HEK293T (cell line): ENCODE results near the gene EXOC4.
"Not testable (repeated sequence)": the region's sequence is repeated elsewhere in the genome, so short reads cannot be mapped to it uniquely, and the experiment has no call there.

Experiments
- CTCF ChIA-PET: fragments of 350-600 bp; formaldehyde crosslinking; extraction: SDS; loops from one replicate; lab custom pipeline; 2021; ENCODE audit warnings: antibody characterized with exemption, inconsistent platforms; lab: Yijun Ruan, JAX
- POLR2A ChIA-PET: fragments of 350-600 bp; formaldehyde crosslinking; extraction: SDS; loops from one replicate; lab custom pipeline; 2020; ENCODE audit warnings: antibody characterized with exemption, inconsistent platforms; lab: Yijun Ruan, JAX
- DNase-seq: peaks from one replicate; pipeline ENCODE4 v3.0.0; 2012; ENCODE audit warnings: mixed read lengths; ENCODE audit errors: extremely low spot score
- ARNT ChIP-seq: fragments of 450-650 bp; IDR thresholded peaks from 2 replicates; pipeline ENCODE4 v1.6.1; 2017; ENCODE audit warnings: mild to moderate bottlenecking
- BHLHE40 ChIP-seq: fragments of 450-650 bp; IDR thresholded peaks from 2 replicates; pipeline ENCODE4 v1.6.1; 2016; ENCODE audit warnings: mild to moderate bottlenecking, moderate library complexity, borderline replicate concordance
- CTBP1 ChIP-seq: fragments of 450-650 bp; IDR thresholded peaks from 2 replicates; pipeline ENCODE4 v1.6.1; 2016; ENCODE audit warnings: borderline replicate concordance
- ELF4 ChIP-seq: fragments of 450-650 bp; IDR thresholded peaks from 2 replicates; pipeline ENCODE4 v1.6.1; 2017; ENCODE audit warnings: antibody characterized with exemption
- FOXA1 ChIP-seq: fragments of 450-650 bp; IDR thresholded peaks from 2 replicates; pipeline ENCODE4 v1.6.1; 2016; ENCODE audit warnings: mild to moderate bottlenecking
- FOXK2 ChIP-seq: fragments of 450-650 bp; IDR thresholded peaks from 2 replicates; pipeline ENCODE4 v1.6.1; 2016; ENCODE audit warnings: mild to moderate bottlenecking
- FOXM1 ChIP-seq: fragments of 450-650 bp; IDR thresholded peaks from 2 replicates; pipeline ENCODE4 v1.6.1; 2017; ENCODE audit warnings: mild to moderate bottlenecking, borderline replicate concordance
- HDGF ChIP-seq: fragments of 450-650 bp; IDR thresholded peaks from 2 replicates; pipeline ENCODE4 v1.6.1; 2017; ENCODE audit warnings: antibody characterized with exemption, borderline replicate concordance
- L3MBTL2 ChIP-seq: fragments of 450-650 bp; conservative IDR thresholded peaks from 2 replicates; pipeline ENCODE4 v1.6.1; 2016; ENCODE audit warnings: mild to moderate bottlenecking
- LEF1 ChIP-seq: fragments of 450-650 bp; IDR thresholded peaks from 2 replicates; pipeline ENCODE4 v1.6.1; 2017; ENCODE audit warnings: mild to moderate bottlenecking, borderline replicate concordance
- NFRKB ChIP-seq: fragments of 450-650 bp; IDR thresholded peaks from 2 replicates; pipeline ENCODE4 v1.6.1; 2016; ENCODE audit warnings: mild to moderate bottlenecking, moderate library complexity
- PKNOX1 ChIP-seq: fragments of 450-650 bp; IDR thresholded peaks from 2 replicates; pipeline ENCODE4 v1.6.1; 2016
- SP1 ChIP-seq: fragments of 450-650 bp; IDR thresholded peaks from 2 replicates; pipeline ENCODE4 v1.6.1; 2017
- SUZ12 ChIP-seq: fragments of 450-650 bp; IDR thresholded peaks from 2 replicates; pipeline ENCODE4 v1.6.1; 2016; ENCODE audit warnings: mild to moderate bottlenecking
- TARDBP ChIP-seq: fragments of 450-650 bp; IDR thresholded peaks from 2 replicates; pipeline ENCODE4 v1.6.1; 2016
- ZNF384 ChIP-seq: fragments of 450-650 bp; IDR thresholded peaks from 2 replicates; pipeline ENCODE4 v1.6.1; 2016

EXOC4 gene

GRCh38 chr7:133625046-133625445, 372.2 kb downstream of the EXOC4 start:
- POLR2A ChIA-PET = no interaction called here
- TF ChIP-seq ARNT (no peak), LEF1 (no peak), CTBP1 (no peak), SUZ12 (no peak)
- no peak for DNase-seq
- CTCF ChIA-PET = no interaction called here

- CTCF ChIA-PET = no interaction called here
- POLR2A ChIA-PET = no interaction called here
- DNase-seq = no peak
- no peak for TF ChIP-seq L3MBTL2
- no peak for TF ChIP-seq PKNOX1
- no peak for TF ChIP-seq SP1
- no peak for TF ChIP-seq NFRKB
- no peak for TF ChIP-seq LEF1
- no peak for TF ChIP-seq CTBP1
- TF ChIP-seq FOXM1 = no peak
- no peak for TF ChIP-seq ELF4
- TF ChIP-seq ARNT = no peak
- no peak for TF ChIP-seq FOXK2
- TF ChIP-seq BHLHE40 = no peak
- TF ChIP-seq FOXA1 = no peak
- no peak for TF ChIP-seq TARDBP
- no peak for TF ChIP-seq ZNF384
- no peak for TF ChIP-seq SUZ12
Measured at GRCh38 chr7:133629701-133630100, 376.8 kb downstream of the EXOC4 start.

- ChIA-PET POLR2A (no interaction called here), CTCF (no interaction called here)
- no peak for DNase-seq
- TF ChIP-seq ZNF384 = no peak
- TF ChIP-seq TARDBP = no peak
Measured at GRCh38 chr7:133633055-133633454, 380.2 kb downstream of the EXOC4 start.

- no peak for TF ChIP-seq NFRKB
- POLR2A ChIA-PET = no interaction called here
- DNase-seq = no peak
- CTCF ChIA-PET = no interaction called here
Measured at GRCh38 chr7:133635541-133635940, 382.7 kb downstream of the EXOC4 start.

GRCh38 chr7:133638857-133639256, 386.0 kb downstream of the EXOC4 start:
- CTCF ChIA-PET = interaction anchor here (0.6 kb wide), 1 partner anchor 117 kb away, joined by 3 read pairs; no protein-coding TSS in a partner anchor

GRCh38 chr7:133641436-133641835, 388.6 kb downstream of the EXOC4 start:
- no peak for DNase-seq
- ChIA-PET CTCF (no interaction called here), POLR2A (no interaction called here)
- no peak for TF ChIP-seq ARNT
- TF ChIP-seq CTBP1 = no peak
- TF ChIP-seq SP1 = no peak
- no peak for TF ChIP-seq L3MBTL2
- TF ChIP-seq TARDBP = no peak
- TF ChIP-seq FOXM1 = no peak
- TF ChIP-seq FOXA1 = no peak
- no peak for TF ChIP-seq ELF4
- no peak for TF ChIP-seq FOXK2
- no peak for TF ChIP-seq HDGF
- TF ChIP-seq SUZ12 = no peak
- TF ChIP-seq BHLHE40 = no peak
- no peak for TF ChIP-seq ZNF384
- no peak for TF ChIP-seq LEF1
- no peak for TF ChIP-seq PKNOX1
- TF ChIP-seq NFRKB = no peak

More at GRCh38 chr7:133638857-133639256, 386.0 kb downstream of the EXOC4 start:
- DNase-seq = no peak
- POLR2A ChIA-PET = no interaction called here
- TF ChIP-seq FOXM1 (no peak), SUZ12 (no peak), FOXK2 (no peak), HDGF (no peak), ZNF384 (no peak), ELF4 (no peak)

GRCh38 chr7:133642907-133643306, 390.0 kb downstream of the EXOC4 start:
- no peak for TF ChIP-seq ELF4
- TF ChIP-seq FOXK2 = no peak
- no peak for TF ChIP-seq FOXA1
- no peak for TF ChIP-seq HDGF
- TF ChIP-seq FOXM1 = no peak
- TF ChIP-seq ARNT = no peak
- TF ChIP-seq TARDBP = no peak
- no peak for TF ChIP-seq L3MBTL2
- no peak for TF ChIP-seq ZNF384
- TF ChIP-seq LEF1 = no peak
- POLR2A ChIA-PET = no interaction called here
- CTCF ChIA-PET = no interaction called here
- DNase-seq = no peak

- CTCF ChIA-PET, POLR2A ChIA-PET, DNase-seq: not testable (repeated sequence)
Measured at GRCh38 chr7:133643652-133644051, 390.8 kb downstream of the EXOC4 start.
